ENCODE results near the gene NT5C2. TPM values are rescaled to one million over a fixed set of nuclear protein-coding genes. Genes with fewer than 3 reads are reported as not detected.
"Not testable (repeated sequence)": the region's sequence is repeated elsewhere in the genome, so short reads cannot be mapped to it uniquely, and the experiment has no call there.

Gene NT5C2
- total and polyA plus RNA-seq, 2 donors (not counting 1 experiment from before 2014, with no cell fraction given) = 38.6 to 80.8 TPM

DNA sequence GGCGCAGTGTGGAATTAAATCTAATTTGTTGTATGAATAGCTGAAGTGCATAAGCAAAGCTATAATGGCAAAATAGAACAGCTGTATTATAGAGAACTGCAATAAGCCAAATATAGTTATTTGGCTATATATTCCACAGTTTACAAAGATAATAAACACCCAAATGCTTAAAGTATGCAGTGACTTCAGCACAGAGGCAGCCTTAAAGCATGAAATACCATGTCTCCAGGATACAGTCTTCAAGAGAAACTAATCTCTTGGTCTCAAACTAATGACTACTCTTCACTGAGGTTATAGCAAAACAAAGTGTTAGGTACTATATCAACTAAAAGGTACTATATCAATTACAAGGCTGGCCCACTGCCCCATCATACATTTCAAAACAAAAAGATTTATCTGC lies 48.0 kb downstream of the NT5C2 start:
- no peak overlapping the region for H3K9ac ChIP-seq (ENCODE audit: low read length)
- DNase-seq (no peak), ATAC-seq (ENCODE audit: low read depth) (no peak)
- H3K4me1 Mint-ChIP-seq = no peaks in the 10 kb centered on the region
- no peaks in the 10 kb centered on the region for H4K20me1 ChIP-seq (ENCODE audit: control insufficient read depth, insufficient read depth, low read length, poor library complexity, severe bottlenecking)
- no CpG with 5 or more reads among the region's 1 CpG for WGBS (ENCODE audit: insufficient coverage)
- no peaks in the 10 kb centered on the region for H3K9me3 ChIP-seq (ENCODE audit: control extremely low read depth in 1 of 3, control insufficient read depth in 2 of 3, insufficient read depth in 1 of 3, low read length in 2 of 3)
- ChIA-PET POLR2A (interaction anchor here (0.5 kb wide), 1 partner anchor 14 kb away, joined by 4 read pairs; no protein-coding TSS in a partner anchor), CTCF (no interaction called here)
- H3K4me3 Mint-ChIP-seq = no peak overlapping the region
- no peak overlapping the region for H3K27ac Mint-ChIP-seq
- H3K9me3 Mint-ChIP-seq (ENCODE audit: insufficient read depth) = no peaks in the 10 kb centered on the region
- TF ChIP-seq, protein P1, sequence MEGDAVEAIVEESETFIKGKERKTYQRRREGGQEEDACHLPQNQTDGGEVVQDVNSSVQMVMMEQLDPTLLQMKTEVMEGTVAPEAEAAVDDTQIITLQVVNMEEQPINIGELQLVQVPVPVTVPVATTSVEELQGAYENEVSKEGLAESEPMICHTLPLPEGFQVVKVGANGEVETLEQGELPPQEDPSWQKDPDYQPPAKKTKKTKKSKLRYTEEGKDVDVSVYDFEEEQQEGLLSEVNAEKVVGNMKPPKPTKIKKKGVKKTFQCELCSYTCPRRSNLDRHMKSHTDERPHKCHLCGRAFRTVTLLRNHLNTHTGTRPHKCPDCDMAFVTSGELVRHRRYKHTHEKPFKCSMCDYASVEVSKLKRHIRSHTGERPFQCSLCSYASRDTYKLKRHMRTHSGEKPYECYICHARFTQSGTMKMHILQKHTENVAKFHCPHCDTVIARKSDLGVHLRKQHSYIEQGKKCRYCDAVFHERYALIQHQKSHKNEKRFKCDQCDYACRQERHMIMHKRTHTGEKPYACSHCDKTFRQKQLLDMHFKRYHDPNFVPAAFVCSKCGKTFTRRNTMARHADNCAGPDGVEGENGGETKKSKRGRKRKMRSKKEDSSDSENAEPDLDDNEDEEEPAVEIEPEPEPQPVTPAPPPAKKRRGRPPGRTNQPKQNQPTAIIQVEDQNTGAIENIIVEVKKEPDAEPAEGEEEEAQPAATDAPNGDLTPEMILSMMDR (IDR thresholded peaks at IDR 0.05) = no peak
- no peak for TF ChIP-seq EZH2 (IDR thresholded peaks at IDR 0.05; ENCODE audit: borderline replicate concordance, insufficient read depth, low read depth, low read length, poor library complexity, severe bottlenecking)
- H3K36me3 ChIP-seq (replicated peaks in 1 of 2; ENCODE audit: control extremely low read depth in 1 of 2, control insufficient read depth in 1 of 2, extremely low read depth in 1 of 2, insufficient read depth in 2 of 2, low read length in 1 of 2) = peaks cover 3% of the 10 kb centered on the region in 2 experiments
- H3K27me3 Mint-ChIP-seq = no peaks in the 10 kb centered on the region
- peaks cover 19% of the 10 kb centered on the region for H3K79me2 ChIP-seq (ENCODE audit: control insufficient read depth, insufficient read depth, low read length)
- no peaks in the 10 kb centered on the region for H3K27me3 ChIP-seq (replicated peaks in 1 of 4; ENCODE audit: control extremely low read depth in 1 of 4, control insufficient read depth in 3 of 4, insufficient read depth in 4 of 4, low read length in 3 of 4)
- H3K27ac ChIP-seq (ENCODE audit: low read length in 2 of 2) = no peak overlapping the region
- H2AFZ ChIP-seq (ENCODE audit: insufficient read depth, low read depth, low read length, poor library complexity, severe bottlenecking) = no peak overlapping the region
- H3K4me1 ChIP-seq (ENCODE audit: control insufficient read depth in 2 of 2, insufficient read depth in 2 of 2, low read length in 2 of 2) = no peaks in the 10 kb centered on the region
- H3K4me3 ChIP-seq (ENCODE audit: control extremely low read depth in 1 of 5, extremely low read depth in 1 of 5, insufficient read depth in 1 of 5, low read depth in 2 of 5, low read length in 4 of 5) = no peak overlapping the region
- intact Hi-C loops (cut with micrococcal nuclease) = no loop called here
- H3K4me2 ChIP-seq (replicated peaks; ENCODE audit: low read depth, low read length, poor library complexity, severe bottlenecking) = no peak overlapping the region

DNA sequence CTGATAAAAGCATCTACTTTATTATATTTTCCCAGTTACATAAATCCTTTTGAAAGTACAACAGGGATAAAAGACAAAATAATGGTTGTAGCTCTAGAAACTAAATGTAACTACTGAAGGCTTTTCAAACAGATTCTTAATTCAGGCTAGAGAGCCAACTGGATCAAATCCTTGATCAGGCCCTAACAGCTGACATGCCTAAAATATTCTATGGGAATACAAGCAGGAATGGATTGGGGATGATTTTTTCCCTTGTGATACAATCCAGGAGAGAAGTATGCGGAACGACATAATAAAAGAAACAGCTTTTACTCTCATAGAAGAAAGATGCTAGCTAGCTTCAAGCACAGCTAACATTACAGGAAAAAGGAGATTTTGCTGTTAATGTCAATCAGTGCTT lies 49.0 kb downstream of the NT5C2 start:
- POLR2A ChIA-PET = no interaction called here
- H4K20me1 ChIP-seq (ENCODE audit: control insufficient read depth, insufficient read depth, low read length, poor library complexity, severe bottlenecking) = no peaks in the 10 kb centered on the region
- DNase-seq (no peak), ATAC-seq (ENCODE audit: low read depth) (no peak)
- H3K27ac Mint-ChIP-seq = no peak overlapping the region
- no peaks in the 10 kb centered on the region for H3K9me3 ChIP-seq (ENCODE audit: control extremely low read depth in 1 of 3, control insufficient read depth in 2 of 3, insufficient read depth in 1 of 3, low read length in 2 of 3)
- intact Hi-C loops (cut with micrococcal nuclease) = no loop called here
- H3K4me1 Mint-ChIP-seq = no peaks in the 10 kb centered on the region
- no peaks in the 10 kb centered on the region for H3K9me3 Mint-ChIP-seq (ENCODE audit: insufficient read depth)
- no peaks in the 10 kb centered on the region for H3K27me3 Mint-ChIP-seq
- no peaks in the 10 kb centered on the region for H3K4me1 ChIP-seq (ENCODE audit: control insufficient read depth in 2 of 2, insufficient read depth in 2 of 2, low read length in 2 of 2)
- H3K4me3 Mint-ChIP-seq = no peak overlapping the region
- no peak overlapping the region for H3K9ac ChIP-seq (ENCODE audit: low read length)
- TF ChIP-seq, protein P1 (IDR thresholded peaks at IDR 0.05) = no peak
- TF ChIP-seq EZH2 (IDR thresholded peaks at IDR 0.05; ENCODE audit: borderline replicate concordance, insufficient read depth, low read depth, low read length, poor library complexity, severe bottlenecking) = no peak
- no peak overlapping the region for H3K27ac ChIP-seq (ENCODE audit: low read length in 2 of 2)
- H3K79me2 ChIP-seq (ENCODE audit: control insufficient read depth, insufficient read depth, low read length) = peaks cover 23% of the 10 kb centered on the region
- H3K27me3 ChIP-seq (replicated peaks in 1 of 4; ENCODE audit: control extremely low read depth in 1 of 4, control insufficient read depth in 3 of 4, insufficient read depth in 4 of 4, low read length in 3 of 4) = no peaks in the 10 kb centered on the region
- no CpG with 5 or more reads among the region's 2 CpGs for WGBS (ENCODE audit: insufficient coverage)
- CTCF ChIA-PET = interaction anchor here (1.1 kb wide), 1 partner anchor 100 kb away, joined by 3 read pairs; no protein-coding TSS in a partner anchor
- H2AFZ ChIP-seq (ENCODE audit: insufficient read depth, low read depth, low read length, poor library complexity, severe bottlenecking) = no peak overlapping the region
- H3K36me3 ChIP-seq (replicated peaks in 1 of 2; ENCODE audit: control extremely low read depth in 1 of 2, control insufficient read depth in 1 of 2, extremely low read depth in 1 of 2, insufficient read depth in 2 of 2, low read length in 1 of 2) = peaks cover 3% of the 10 kb centered on the region in 2 experiments
- no peak overlapping the region for H3K4me2 ChIP-seq (replicated peaks; ENCODE audit: low read depth, low read length, poor library complexity, severe bottlenecking)
- no peak overlapping the region for H3K4me3 ChIP-seq (ENCODE audit: control extremely low read depth in 1 of 5, extremely low read depth in 1 of 5, insufficient read depth in 1 of 5, low read depth in 2 of 5, low read length in 4 of 5)

DNA sequence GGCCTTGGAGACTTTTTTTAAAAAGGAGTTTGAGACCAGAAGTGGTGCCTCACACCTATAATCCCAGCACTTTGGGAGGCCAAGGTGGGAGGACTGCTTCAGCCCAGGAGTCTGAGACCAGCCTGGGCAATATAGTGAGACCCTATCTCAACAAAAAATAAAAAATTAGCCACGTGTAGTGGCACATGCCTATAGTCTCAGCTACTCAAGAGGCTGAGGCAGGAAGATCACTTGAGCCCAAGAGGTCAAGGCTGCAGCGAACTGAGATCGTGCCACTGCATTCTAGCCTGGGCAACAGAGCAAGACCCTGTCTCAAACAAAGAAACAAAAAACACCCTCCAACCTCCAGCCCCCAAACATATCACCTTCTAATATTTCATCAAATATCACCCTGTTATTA lies 49.4 kb downstream of the NT5C2 start:
- intact Hi-C loops (cut with micrococcal nuclease); H3K36me3 ChIP-seq (replicated peaks in 1 of 2; ENCODE audit: control extremely low read depth in 1 of 2, control insufficient read depth in 1 of 2, extremely low read depth in 1 of 2, insufficient read depth in 2 of 2, low read length in 1 of 2); H3K4me1 ChIP-seq (ENCODE audit: control insufficient read depth in 2 of 2, insufficient read depth in 2 of 2, low read length in 2 of 2); H3K27ac ChIP-seq (ENCODE audit: low read length in 2 of 2); H3K9me3 Mint-ChIP-seq (ENCODE audit: insufficient read depth); ATAC-seq (ENCODE audit: low read depth); H3K4me3 ChIP-seq (ENCODE audit: control extremely low read depth in 1 of 5, extremely low read depth in 1 of 5, insufficient read depth in 1 of 5, low read depth in 2 of 5, low read length in 4 of 5); DNase-seq; H3K27me3 ChIP-seq (replicated peaks in 1 of 4; ENCODE audit: control extremely low read depth in 1 of 4, control insufficient read depth in 3 of 4, insufficient read depth in 4 of 4, low read length in 3 of 4); H3K4me2 ChIP-seq (replicated peaks; ENCODE audit: low read depth, low read length, poor library complexity, severe bottlenecking); POLR2A ChIA-PET; H3K4me3 Mint-ChIP-seq; H3K4me1 Mint-ChIP-seq; H4K20me1 ChIP-seq (ENCODE audit: control insufficient read depth, insufficient read depth, low read length, poor library complexity, severe bottlenecking); H3K27ac Mint-ChIP-seq; H3K27me3 Mint-ChIP-seq; H3K9ac ChIP-seq (ENCODE audit: low read length); H2AFZ ChIP-seq (ENCODE audit: insufficient read depth, low read depth, low read length, poor library complexity, severe bottlenecking); H3K9me3 ChIP-seq (ENCODE audit: control extremely low read depth in 1 of 3, control insufficient read depth in 2 of 3, insufficient read depth in 1 of 3, low read length in 2 of 3): not testable (repeated sequence)
- peaks cover 25% of the 10 kb centered on the region for H3K79me2 ChIP-seq (ENCODE audit: control insufficient read depth, insufficient read depth, low read length)
- 100% methylated on average over 3 of the region's 3 CpGs for WGBS (ENCODE audit: insufficient coverage)
- CTCF ChIA-PET = interaction anchor here (1.1 kb wide), 1 partner anchor 101 kb away, joined by 3 read pairs; no protein-coding TSS in a partner anchor

Data from B cell (primary cell).